HG02642 (cell line): ENCODE data around the gene CBX6.

Experiments used
- ATAC-seq: cut with Tn5 transposase; IDR thresholded peaks from one replicate; pipeline ENCODE4 v1.9.1; 2021; ENCODE audit warnings: mild to moderate bottlenecking; ENCODE audit not compliant: unreplicated experiment, poor library complexity

The CBX6 gene

DNA sequence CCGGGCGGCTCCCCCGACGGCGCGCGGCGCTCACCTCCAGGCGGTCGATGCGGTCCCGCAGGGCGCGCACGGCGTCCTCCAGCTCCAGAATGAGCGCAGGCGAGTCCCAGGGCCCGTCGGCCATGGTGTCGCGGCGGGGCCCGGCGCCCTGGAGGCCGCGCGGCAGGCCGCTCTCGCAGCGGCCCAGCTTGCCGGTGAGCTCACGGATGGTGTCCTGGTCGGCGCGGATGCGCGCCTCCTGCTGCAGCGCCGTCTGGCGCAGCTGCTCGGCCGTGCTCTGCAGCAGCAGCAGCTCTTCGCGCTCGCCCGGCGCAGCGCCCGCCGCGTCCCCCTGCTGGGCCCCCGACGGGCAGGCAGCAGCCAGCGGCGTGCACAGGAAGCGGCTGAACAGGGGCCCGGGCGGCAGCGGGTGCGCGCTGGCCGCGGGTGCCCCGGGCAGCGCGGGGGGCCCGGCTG, 28.8 kb downstream of the CBX6 start:
- no peak for ATAC-seq

DNA sequence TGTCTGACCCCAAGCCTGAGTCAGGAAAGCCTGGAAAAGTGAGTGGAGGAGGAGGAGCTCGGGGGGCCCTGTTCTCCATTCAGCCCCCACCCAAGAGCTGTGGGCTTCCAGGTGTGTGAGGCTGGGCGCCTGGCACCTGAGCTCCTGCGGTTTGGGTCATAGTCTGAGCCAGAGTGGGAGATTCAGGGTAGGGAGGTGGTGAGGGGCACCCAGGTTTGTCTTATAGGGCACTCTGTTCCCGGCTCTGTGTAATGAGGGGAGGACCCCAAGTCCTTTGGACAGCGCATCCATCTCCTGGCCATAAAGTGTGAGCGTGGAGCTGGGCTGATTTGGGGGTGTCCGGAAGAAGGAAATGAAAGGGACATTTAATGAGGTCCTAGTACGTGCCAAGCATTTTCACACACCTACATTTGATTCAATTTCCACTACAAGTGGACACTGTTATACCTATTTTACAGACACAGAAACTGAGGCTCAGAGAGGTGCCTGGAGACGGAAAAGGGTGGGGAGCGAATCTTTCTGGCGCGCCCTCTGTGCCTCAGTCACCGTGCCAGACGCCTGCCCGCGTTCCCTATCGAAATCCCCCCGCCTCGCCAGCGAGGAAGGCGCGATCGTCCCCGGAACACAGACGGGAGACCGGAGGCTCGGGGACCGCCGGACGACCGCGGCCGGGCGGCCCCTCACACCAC, 29.4 kb downstream of the CBX6 start:
- ATAC-seq: no peak

DNA sequence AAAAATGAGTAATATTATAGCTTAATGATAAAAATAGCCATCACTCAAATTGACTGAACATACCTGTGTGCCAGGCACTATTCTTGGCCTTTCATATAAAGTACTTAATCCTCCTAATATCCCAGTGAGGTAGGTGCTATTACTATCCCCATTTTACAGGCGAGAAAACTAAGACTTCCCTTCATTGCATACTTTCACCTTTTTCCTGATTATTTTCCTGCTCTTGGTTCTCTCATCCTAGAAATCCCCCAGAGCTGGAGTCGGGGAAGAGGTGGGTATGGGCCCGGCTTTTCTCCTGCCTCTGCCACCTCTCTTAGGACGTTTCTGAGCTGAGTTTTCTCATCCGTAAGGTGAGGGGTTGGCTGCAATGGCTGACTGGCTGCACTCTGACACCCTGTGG, 30.4 kb downstream of the CBX6 start:
- no peak for ATAC-seq

DNA sequence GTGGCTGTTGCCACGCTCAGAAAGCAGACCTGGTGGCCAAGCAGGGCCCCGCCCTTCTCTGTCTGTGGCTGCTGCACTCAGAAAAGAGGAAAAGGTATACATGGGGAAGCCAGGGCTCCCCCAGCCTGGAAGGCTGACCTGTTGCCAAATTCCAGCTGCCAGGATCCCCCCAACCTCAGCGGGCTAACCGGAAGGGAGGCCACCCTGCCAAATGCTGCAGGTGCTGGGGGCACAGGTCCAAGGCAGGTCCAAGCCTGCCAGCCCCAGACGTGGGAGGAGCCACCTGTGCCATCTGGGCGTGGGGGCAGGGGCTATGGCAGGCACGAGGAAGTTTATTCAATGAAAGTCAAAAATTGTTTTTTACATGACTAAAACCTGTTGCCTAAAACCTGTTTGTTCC, 30.8 kb downstream of the CBX6 start:
- no peak for ATAC-seq

DNA sequence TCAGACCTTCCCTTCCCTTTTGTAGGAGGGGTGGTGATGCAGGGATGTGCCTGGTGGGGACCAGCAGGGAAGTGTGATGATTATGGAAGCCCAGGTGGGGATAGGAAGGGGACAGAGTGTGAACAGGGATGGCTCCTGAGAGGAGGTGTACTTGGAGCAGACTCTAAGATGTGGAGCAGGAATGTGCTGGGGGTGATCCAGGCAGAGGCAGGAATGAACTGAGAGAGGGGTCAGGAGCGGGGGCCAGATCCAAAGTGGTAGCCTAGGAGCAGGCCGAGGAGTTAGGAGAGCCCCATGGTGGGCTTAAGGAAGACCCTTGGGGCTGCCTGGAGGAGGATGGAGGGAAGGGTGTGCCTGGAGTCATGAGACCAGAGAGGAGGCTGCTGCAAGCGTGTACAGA, 31.9 kb downstream of the CBX6 start:
- no peak for ATAC-seq

DNA sequence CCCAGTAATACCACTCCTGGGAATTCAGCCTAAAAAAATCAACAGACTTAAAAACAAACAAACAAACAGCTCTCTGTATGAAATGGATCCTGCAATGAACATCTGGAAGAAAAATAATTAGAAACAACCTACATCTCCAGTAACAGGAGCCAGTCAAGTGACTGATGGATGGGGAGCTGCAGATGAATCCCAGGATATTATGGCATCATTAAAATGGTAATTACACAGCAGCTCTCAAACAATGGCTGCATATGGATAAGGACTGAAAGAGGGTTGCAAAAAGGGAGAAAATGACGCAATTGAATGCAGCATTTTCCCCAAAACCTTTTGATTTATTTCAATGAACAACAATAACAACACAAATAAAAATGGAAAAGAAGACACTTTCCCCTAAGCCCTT, 32.3 kb downstream of the CBX6 start:
- no peak for ATAC-seq

DNA sequence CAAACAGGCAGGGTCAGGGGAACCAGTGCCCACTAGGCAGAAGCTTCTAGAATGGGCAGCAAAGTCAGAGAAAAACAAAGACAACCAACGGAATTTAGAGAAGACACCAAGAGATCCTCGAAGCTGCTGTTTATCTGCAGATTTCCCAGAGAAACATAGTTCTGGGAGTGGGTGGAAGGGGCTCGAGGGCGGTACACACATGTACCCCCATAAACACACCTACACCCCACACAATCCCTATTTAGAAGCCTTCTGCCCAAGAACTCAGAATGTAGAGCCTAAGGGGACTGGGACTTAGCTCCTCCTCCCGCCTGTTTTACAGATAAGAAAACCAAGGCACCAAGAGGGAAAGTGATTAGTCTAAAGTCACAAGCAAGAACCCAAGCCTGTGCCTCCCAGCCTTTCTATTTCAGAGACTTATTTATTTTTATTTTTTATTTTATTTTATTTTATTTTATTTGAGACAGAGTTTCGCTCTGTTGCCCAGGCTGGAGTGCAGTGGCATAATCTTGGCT, 34.5 kb downstream of the CBX6 start:
- ATAC-seq: no peak

DNA sequence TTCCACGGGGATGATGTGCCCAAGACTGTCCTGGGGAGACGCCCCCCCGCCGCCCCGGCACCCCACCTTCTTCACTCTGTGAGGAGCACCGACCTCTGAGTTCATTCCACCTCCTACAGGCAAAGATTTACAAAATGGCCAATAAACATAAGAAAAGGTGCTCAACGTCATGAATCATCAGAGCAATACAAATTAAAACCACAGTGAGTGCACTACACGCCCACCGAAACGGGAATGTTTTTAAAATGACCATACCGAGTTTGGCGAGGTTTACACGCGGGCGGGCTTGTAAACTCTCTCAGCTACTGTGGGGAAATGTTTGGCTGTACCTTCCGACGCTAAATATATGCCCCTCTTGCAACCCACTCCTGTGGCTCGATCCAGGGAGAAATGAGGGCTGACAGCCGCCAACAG, 36.1 kb downstream of the CBX6 start:
- ATAC-seq: no peak

DNA sequence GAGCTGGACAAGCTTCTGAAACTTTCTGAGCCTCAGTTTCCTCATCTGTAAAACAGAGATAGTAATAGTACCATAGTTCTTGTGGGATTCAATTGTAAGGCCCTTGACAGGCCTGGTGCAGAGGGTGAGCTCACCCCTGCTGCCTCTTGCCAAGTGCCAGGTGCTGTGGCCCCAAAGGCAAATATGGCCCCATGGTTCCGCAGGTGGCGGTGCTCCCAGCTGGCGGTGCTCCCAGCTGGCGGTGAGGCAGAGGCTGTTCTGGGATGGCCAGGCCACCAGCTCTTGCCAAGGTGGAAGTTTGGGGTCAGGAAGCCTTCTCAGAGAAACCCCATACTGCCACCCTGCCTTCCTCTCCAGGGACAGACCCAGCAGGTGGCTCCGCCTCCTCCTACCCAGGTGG, 37.0 kb downstream of the CBX6 start:
- no peak for ATAC-seq

DNA sequence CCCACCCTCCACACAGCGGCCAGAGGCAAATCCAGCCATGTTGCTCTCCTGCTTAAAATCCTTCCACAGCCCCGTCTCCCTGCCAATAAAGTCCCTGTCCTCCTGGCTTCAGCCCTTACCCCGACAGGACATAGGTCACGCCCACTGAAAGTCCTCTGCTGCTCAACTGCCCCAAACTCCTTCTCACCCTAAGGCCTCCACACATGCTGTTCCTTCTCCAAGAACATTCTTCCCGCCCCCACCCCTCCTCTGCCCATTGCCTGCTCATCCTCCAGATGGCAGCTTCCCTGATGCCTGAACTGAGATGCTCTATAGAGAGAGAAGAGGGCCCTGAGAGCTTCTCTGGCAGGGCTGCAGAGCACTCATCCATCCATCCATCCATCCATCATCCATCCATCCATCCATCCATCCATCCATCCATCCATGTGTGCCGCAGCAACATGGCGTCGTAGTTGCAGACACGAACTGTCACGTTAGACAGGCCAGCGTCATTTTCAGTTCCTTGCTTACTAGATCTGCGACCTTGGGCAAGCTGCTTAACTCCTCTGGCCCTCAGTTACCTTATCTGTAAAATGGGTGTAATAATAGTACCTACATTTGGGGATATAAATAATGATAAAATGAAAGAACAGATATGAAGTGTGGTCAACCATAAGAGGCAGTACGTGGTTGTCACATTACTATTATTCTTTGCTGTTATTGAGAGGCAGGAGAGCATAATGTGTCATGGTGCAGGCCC, 37.6 kb downstream of the CBX6 start:
- ATAC-seq: no peak

DNA sequence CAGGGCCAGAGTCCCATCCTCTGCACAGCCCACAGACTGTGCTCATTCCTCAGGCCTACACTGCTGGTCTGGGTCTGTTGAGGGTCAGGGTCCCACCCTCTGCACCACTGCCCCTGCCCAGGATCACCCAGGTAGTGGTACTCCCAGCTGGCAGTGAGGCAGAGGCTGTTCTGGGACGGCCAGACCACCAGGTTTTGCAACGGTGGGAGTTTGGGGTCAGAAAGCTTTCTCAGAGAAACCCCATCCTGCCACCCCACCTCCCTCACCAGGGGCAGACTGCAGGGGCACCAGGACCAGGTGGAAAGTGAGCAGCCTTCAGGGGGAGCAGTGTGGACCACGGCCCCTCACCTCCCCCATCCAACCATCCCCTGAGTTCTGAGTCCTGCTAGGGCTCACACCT, 39.0 kb downstream of the CBX6 start:
- no peak for ATAC-seq

DNA sequence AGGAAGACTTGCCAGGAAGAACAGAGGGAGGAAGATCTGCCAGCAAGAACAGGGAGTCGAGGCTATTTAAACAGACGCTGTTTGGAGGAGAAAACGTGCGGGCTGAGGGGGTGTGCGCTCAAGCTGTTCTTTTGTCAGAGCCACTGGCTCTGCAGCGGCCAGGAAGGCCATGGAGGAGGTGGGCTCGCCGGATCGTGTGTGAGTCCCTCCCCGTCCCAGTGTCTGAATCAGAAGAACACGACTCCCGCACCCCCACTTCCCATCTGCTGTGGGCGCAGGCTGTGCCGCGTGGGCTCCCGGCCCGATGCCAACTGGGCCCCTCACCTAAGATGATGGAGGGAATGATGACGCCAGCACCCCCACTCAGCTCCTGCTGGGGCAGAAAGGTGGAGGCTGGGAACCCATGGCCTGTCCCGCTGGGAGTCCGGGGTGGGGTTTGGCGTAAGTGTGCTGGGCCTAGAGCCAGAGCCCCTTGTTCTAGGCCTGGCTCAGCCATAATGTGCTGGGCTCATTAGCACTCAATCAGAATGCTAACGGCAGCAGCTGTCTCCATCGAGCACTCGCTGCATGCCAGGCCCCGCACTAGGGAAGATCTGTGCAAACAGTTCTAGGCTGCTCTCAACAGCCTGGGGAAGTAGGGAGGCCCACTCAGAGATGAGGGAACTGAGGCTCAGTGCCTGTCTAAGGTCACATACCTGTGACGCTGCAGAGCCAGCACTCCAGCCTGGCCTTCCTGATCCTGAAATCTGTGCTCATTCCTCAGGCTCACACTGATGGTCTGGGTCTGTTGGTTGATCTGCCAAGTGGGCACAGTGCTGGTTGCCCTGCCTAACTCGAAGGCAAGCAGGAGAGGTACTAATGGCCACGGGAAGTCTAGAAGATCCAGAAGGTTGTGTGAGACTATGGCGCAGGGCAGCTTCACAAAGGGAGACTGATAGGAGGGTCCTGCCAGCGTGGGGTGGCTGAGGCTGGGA, 39.7 kb downstream of the CBX6 start:
- ATAC-seq: no peak

DNA sequence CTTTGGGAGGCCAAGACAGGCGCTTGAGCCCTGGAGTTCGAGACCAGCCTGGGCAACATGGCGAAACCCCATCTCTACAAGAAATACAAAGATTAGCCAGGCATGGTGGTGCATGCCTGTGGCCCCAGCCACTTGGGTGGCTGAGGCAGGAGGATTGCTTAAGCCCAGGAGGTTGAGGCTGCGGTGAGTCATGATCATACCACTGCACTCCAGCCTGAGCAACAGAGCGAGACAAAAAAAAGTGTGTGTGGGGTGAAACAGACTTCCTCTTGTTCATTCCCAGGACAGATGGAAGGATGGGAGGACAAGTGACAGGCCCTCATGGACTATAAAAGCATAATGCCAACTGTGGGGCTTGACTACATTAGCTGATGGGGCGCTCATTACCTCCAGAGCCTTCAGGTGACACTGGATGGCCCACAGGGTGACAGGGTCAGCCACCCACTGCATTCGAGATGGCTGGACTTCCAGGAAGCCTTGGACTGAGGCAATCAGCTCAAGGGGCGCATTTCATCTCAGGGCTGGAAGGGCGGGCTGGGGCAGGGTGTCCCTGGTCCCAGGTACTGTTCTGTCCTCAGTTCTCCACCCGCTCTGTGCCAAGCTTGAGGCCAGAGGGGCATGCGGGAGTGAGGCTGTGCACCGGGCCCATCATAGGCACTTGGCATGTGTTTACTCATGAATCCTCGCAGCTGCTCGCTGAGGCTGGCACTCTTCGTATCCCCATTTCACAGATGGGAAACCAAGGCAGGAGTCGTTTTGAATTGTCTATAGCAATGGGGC, 40.7 kb downstream of the CBX6 start:
- ATAC-seq: no peak

DNA sequence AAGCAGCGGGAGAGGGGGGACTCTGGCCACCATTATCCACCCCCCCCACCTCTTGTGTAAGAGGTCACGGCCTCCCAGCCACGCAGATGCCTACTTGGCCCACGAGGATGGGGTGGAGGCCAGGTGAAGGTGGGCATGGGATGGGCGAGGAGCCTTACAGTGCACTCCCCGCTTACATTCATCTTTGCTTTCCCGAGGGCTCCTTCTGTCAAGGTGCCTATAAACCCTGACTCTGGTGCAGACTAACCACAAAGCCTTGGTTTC, 41.2 kb downstream of the CBX6 start:
- ATAC-seq: no peak

DNA sequence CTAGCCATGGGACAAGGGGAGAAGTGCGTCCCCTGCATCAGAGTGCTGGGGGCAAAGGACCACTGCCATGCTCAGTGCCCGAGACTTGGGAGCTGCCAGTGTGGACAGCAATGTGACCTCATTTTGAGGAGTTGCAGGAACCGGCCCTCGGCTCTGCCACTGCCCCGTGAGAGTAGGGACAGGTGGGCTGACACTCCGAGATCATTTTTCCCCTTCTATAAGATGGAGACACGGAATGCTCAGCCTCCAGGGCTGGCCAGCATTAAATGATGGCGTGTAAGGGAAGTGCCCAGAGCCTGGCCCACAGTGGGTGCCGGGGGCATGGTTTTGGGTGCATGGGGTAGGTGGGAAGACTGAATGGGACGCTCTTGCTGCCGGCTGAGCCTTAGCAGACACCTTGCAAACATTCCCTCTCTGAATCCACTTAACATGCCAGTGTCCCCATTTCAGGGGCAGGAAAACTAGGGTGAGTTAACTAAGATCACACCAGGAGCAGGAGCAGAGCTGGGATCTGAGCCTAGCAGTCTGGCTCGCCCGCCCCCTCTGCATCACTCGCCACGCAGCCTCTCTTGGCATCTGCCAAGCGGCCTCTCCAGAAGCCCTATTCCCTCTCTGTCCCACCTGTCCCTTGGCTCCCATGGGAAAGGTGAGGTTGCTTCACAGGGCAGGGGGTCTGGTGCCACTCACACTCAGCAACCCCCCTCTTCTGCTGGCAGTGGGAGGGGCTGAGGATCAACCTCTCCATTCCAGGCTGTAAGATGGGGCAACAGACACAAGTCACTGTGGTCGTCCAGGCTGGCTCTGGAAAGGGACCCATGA, 41.8 kb downstream of the CBX6 start:
- ATAC-seq: no peak

DNA sequence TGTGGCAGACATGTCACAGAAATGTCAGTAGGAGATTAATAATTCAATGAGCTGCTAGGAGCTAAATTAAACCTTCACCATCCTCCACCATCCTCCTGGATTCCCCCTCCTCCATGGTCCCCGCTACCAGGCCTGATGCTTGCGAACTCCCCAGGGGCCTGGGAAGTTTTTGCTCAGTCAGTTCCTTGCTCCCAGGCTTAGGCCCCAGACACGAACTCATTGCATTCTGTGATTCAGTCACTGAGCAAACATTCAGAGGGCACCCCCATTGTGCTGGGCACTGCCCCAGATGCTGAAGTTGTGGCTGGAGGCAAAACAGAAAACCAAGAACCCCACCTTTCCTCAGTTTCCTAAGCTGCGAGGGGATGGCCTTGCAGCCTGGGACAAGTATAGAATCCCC, 42.5 kb downstream of the CBX6 start:
- ATAC-seq: no peak

DNA sequence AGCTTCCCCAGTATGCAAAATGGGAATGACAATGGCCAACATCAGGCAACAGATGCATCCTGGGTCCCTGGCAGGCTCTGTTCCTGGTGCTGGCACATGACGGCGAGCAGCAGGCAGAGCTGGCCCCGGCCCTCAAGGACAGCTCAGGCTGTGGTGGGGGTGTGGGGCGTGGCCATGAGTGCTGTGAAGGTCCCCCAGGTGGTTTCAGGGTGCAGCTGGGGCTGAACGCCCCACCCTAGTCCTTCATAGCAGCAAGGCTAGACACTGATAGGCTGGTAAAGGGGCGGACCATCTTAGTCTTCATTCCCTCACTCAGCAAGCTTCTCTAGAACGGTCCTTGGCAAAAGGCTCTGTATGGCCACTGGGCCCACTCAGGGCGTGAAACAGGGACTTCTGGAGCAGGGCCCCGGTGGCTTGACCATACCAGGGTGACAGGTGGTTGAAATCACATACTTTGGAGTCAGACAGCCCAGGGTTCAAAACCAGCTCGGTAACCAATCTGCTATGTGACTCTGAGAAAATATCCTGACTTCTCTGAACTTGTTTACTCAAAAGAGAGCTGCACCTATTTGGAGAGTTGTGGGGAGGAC, 43.3 kb downstream of the CBX6 start:
- no peak for ATAC-seq

DNA sequence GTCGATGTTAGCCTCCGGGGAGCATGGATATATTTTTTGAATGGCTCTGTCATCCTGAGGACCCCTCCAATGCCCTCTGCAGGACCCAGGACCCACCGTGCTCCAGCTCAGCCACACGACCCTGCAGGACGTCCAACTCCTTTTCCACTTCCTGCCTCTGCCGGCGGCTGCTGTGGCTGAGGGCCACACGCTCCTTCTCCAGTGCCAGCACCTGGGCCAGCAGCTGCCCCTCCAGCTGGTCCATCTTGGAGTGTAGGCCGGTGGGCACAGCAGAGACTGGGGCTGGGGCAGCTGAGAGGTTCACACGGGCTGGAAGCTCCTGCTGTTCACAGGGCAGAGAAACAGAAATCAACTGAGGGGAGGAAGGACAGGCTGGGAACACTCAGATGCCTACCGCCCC, 43.8 kb downstream of the CBX6 start:
- ATAC-seq: no peak

DNA sequence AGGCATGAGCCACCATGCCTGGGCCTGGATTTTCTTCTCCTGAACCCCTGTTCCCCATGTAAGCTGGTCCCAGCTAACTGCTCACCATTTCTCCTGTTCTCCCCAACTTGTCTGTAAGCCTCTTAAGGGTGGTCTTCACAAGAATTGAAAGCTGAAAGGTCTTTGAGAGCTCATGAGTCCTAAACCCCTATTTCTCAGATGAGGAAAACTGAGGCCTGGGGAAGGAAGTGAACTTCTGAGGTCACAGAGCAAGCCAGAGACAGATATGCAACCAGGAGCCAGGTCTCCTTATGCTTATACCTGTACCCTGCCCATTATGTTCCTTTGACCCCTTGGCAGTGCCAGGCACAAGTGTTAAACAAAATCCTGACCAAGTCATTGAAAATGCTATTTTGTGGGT, 44.5 kb downstream of the CBX6 start:
- ATAC-seq: no peak
